CD4-positive, CD25-positive, alpha-beta regulatory T cell (primary cell): ENCODE measurements around the gene COTL1. TPM values are rescaled to one million over a fixed set of nuclear protein-coding genes. Genes with fewer than 3 reads are reported as not detected.
A peak's percentile ranks its signal among the peaks of the same experiment; 100 is the strongest.

ENCODE experiments used
- ATAC-seq, 2 donors: fragments of 150-1000 bp; cut with Tn5 transposase; one replicate each; pipeline ENCODE4 v1.10.0; 2021; ENCODE audit warnings: low read depth in 2 of 2, moderate number of reproducible peaks in 2 of 2, moderate library complexity in 1 of 2
- DNase-seq, 3 donors: peaks; one replicate each; pipeline versions ENCODE4 v3.0.0 to v3.0.0-alpha.2; 2012 to 2022; ENCODE audit warnings: mixed read lengths in 1 of 3
- H3K27ac ChIP-seq: one replicate; pipeline ENCODE4 v1.7.0; 2013; ENCODE audit warnings: mild to moderate bottlenecking, low read length; ENCODE audit not compliant: insufficient read depth, poor library complexity, severe bottlenecking
- H3K27me3 ChIP-seq: one replicate; pipeline ENCODE4 v1.7.0; 2013; ENCODE audit warnings: low read length; ENCODE audit not compliant: control insufficient read depth, insufficient read depth
- H3K36me3 ChIP-seq: one replicate; pipeline ENCODE4 v1.7.0; 2013; ENCODE audit warnings: mild to moderate bottlenecking, low read length, moderate library complexity; ENCODE audit not compliant: control insufficient read depth, insufficient read depth
- H3K4me1 ChIP-seq: 2 replicates; pipeline ENCODE4 v1.7.0; 2013; ENCODE audit warnings: mild to moderate bottlenecking, low read length; ENCODE audit not compliant: insufficient read depth, control insufficient read depth, poor library complexity, severe bottlenecking
- H3K4me3 ChIP-seq: one replicate; pipeline ENCODE4 v1.7.0; 2013; ENCODE audit warnings: low read depth, mild to moderate bottlenecking, low read length, moderate library complexity
- H3K9me3 ChIP-seq, 2 experiments: 1 replicate in 1 of 2; 2 replicates in 1 of 2; pipeline ENCODE4 v1.7.0; 2013; ENCODE audit warnings: low read length in 2 of 2, mild to moderate bottlenecking in 1 of 2, moderate library complexity in 1 of 2; ENCODE audit not compliant: control insufficient read depth in 2 of 2
- H3K27ac Mint-ChIP-seq, 3 donors: one replicate each; pipeline ENCODE4 v1.8.0; 2020 to 2022; ENCODE audit warnings: mild to moderate bottlenecking in 3 of 3, mixed read lengths in 3 of 3, moderate library complexity in 2 of 3
- H3K27me3 Mint-ChIP-seq: one replicate; pipeline ENCODE4 v1.8.0; 2022; ENCODE audit warnings: mild to moderate bottlenecking, mixed read lengths
- H3K36me3 Mint-ChIP-seq: one replicate; pipeline ENCODE4 v1.8.0; 2020; ENCODE audit warnings: mixed read lengths
- H3K4me1 Mint-ChIP-seq, 4 donors: one replicate each; pipeline ENCODE4 v1.8.0; 2020 to 2022; ENCODE audit warnings: mixed read lengths in 4 of 4, mild to moderate bottlenecking in 1 of 4
- H3K4me3 Mint-ChIP-seq, 4 donors: one replicate each; pipeline ENCODE4 v1.8.0; 2020 to 2022; ENCODE audit warnings: mild to moderate bottlenecking in 4 of 4, mixed read lengths in 4 of 4, moderate library complexity in 3 of 4
- H3K9me3 Mint-ChIP-seq, 7 donors: one replicate each; pipeline ENCODE4 v1.8.0; 2020 to 2022; ENCODE audit warnings: mixed read lengths in 7 of 7, mild to moderate bottlenecking in 3 of 7, moderate library complexity in 2 of 7
- polyA plus RNA-seq, 4 donors: library from polyadenylated mRNA; unstranded; fragments of 300-500 nt; fragmentation: Illumina TruSeq; gene quantifications; one replicate each; pipeline ENCODE4 v1.2.3, GENCODE V29; 2021
- total RNA-seq: library from RNA; stranded (reverse); gene quantifications from one replicate; pipeline ENCODE4 v1.2.3, GENCODE V29; 2022

Gene COTL1
- total and polyA plus RNA-seq, 5 donors from 2014 or later, result 353 to 761 (median 475) TPM

DNA sequence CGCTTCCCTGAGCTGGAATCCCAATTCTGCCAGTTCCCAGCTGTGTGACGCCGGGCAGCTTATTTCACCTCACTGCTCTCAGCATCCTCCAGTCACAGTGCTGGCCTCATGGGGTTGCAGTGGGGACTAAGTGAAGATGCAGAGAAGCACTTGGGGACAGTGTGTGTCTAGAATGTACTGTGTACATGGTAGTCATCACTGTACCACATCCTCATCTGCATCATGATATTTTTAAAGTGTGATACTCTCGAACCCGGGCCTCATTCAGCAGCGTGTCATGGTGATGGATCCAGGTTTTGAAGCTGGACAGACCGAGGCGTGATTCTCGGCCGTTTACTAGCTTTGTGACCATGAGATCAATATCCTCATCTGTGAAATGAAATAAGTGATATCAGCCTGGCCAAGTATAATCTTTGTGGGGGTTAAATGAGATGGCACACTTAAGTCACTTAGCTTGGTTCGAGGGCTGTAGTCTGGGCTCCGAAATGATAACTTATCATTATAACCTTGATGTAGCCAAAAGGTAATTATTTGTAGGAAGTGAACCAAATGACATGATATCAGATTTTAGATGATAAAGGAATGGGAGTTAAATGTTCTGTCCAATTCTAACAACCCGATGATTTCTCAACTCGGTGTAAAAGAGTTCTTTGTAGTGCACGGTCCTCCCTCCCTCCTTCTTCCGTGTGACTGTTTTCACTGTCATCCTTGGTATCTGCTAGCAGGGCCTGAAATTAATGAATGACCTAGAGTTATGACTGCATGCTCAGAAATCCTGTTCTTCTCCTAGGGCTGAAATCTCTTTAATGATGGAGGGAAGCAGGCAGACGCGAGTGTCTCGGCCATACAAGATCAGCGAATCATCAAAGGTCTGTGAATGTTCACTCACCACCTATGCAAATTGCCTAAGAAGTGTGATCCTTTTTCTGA is 32.4 kb upstream of the COTL1 start:
- Mint-ChIP-seq H3K27ac (peak overlapping the region; percentile 44 to 79 (median 65)), H3K4me1 (peaks cover 15 to 66% (median 41%) of the 10 kb centered on the region in 4 donors), H3K36me3 (peaks cover 33% of the 10 kb centered on the region), H3K4me3 (peak overlapping the region; percentile 80 to 89 (median 86)), H3K9me3 (no peaks in the 10 kb centered on the region), H3K27me3 (peaks cover 11% of the 10 kb centered on the region)
- Histone ChIP-seq H3K9me3 (no peaks in the 10 kb centered on the region), H3K27ac (peak overlapping the region; percentile 69), H3K4me3 (no peak overlapping the region), H3K4me1 (peaks cover 48% of the 10 kb centered on the region), H3K36me3 (peaks cover 24% of the 10 kb centered on the region), H3K27me3 (no peaks in the 10 kb centered on the region)
- ATAC-seq, result no peak
- DNase-seq, result no peak

DNA sequence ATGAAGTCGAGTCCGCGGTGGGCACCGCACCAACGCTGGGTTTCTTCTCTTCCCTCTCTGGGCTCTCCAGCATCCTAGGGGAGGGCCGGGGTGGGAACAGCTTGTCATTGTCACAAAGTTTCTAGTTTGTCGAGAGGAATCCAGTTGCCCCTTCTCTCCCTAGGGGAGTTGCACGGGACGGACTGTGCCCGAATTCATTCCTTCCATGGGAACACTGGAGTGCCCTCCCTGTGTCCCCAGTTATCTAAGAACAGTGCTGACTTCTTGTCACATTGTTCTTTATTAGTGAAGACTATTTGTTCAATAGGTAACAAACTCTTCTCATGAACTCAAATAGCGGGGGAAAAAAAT is 31.6 kb upstream of the COTL1 start:
- Mint-ChIP-seq H3K36me3 (peaks cover 29% of the 10 kb centered on the region), H3K27me3 (peaks cover 11% of the 10 kb centered on the region), H3K27ac (peak overlapping the region; percentile 79 to 86 (median 85)), H3K4me1 (peaks cover 11 to 59% (median 35%) of the 10 kb centered on the region in 4 donors), H3K9me3 (no peaks in the 10 kb centered on the region), H3K4me3 (peak overlapping the region; percentile 84 to 89 (median 88))
- Histone ChIP-seq H3K9me3 (no peaks in the 10 kb centered on the region), H3K27me3 (no peaks in the 10 kb centered on the region), H3K27ac (peak overlapping the region; percentile 69), H3K36me3 (peaks cover 24% of the 10 kb centered on the region), H3K4me1 (peaks cover 47% of the 10 kb centered on the region), H3K4me3 (peak overlapping the region; percentile 57)
- ATAC-seq, result no peak
- no peak for DNase-seq

DNA sequence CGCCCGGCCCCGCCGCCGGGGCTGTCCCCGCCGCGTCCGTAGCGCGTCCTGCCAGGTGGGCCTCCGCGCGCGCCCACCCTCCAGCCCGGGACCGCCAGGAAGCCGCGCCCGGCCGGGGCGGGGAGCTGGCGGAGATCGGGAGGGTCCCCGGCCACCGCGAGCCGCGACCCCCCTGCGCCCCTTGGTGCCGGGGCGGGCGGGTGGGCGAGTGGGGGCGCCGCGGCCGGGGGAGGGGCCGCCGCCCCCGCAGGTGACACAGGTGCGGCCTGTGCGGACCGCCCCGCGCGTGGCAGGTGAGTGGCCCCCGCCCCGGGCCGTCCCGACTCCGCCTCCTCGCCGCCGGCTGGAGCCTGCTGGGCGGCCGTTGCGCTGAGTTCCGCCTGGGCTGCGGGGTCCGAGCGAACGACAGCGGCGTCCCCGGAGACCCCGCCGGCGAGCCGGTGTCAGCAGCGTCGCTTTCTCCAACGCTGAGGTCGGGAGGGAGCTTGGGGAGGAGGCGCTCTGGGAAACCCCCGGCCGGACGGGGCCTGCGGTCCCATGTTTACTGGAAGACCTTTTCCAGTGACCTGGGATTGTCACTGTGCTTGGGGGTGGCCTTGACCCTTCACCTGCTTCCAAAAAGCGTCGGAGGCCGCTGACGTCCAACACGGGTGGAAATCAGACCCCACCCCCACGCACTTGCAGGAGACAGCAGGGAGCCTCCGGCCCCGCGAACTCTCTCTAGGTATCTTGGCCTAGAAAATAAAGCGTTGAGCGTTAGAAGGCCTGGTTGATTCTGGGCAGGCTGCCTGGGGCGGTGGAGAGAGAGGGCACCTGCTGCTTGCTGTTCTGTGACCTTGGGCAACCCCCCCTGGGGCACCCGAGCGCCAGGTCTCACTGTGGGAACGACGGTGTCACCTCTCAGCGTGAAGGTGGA is 31.0 kb upstream of the COTL1 start:
- peaks cover 14% of the 10 kb centered on the region for H3K27me3 Mint-ChIP-seq
- H3K36me3 Mint-ChIP-seq, result peaks cover 23% of the 10 kb centered on the region
- Histone ChIP-seq H3K9me3 (no peaks in the 10 kb centered on the region), H3K4me3 (peak overlapping the region; percentile 57), H3K27ac (peak overlapping the region; percentile 69), H3K27me3 (no peaks in the 10 kb centered on the region), H3K36me3 (peaks cover 21% of the 10 kb centered on the region), H3K4me1 (peaks cover 47% of the 10 kb centered on the region)
- H3K27ac Mint-ChIP-seq, result peak overlapping the region; percentile 79 to 86 (median 85)
- peak overlapping the region; percentile 84 to 89 (median 88) for H3K4me3 Mint-ChIP-seq
- peak; percentile 52 to 59 for ATAC-seq
- H3K4me1 Mint-ChIP-seq, result peaks cover 11 to 53% (median 35%) of the 10 kb centered on the region in 4 donors
- peak; percentile 24 to 45 (median 42) for DNase-seq
- H3K9me3 Mint-ChIP-seq, result no peaks in the 10 kb centered on the region

DNA sequence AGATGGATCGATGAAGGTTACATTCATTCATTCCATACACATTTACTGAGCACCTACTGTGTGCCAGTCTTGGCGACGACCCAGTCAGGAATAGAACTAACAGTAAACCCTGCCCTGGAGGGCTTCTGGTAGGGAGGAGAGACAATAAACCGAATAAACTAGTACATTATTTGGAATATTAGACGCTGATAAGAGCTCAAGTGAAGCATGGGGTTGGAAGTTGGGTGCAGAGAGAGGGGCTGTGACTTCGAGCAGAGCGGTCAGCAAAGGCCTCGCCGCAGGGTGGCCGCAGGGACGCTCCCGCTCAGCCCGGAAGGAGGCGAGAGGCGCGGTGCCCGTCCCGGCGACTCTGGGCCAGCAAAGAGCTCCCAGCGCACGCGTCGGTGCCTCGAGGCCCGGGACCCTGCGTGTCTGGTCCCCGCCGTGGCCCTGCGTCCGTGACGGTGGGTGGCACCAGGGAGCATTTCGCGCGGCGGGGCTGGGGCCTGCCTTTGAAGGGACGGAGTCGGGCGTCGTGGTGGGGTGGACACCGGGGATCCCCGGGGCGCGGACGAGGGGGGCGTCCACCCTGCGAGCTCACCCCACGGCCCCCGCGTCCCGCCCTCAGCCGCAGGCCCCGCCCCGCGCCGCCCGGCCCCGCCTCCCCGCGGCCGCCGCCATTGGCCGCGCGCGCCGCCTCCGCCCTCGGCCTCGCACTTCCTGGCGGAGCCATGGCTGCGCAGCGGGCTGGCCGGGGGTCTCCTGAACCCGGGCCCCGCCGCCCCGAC is 30.1 kb upstream of the COTL1 start, which contains the start of gene KLHL36:
TSS of gene KLHL36 (plus strand) at position 684 of the 767 bp plus-strand sequence. CDS start 2,357 bp downstream, outside the sequence.
- Mint-ChIP-seq H3K4me1 (peaks cover 11 to 47% (median 32%) of the 10 kb centered on the region in 4 donors), H3K9me3 (no peaks in the 10 kb centered on the region), H3K4me3 (peak within 1 kb of the TSS; percentile 88 to 93 (median 92)), H3K27me3 (peaks cover 15% of the 10 kb centered on the region), H3K36me3 (peaks cover 19% of the 10 kb centered on the region), H3K27ac (peak within 1 kb of the TSS; percentile 94 to 97 (median 96))
- Histone ChIP-seq H3K9me3 (no peaks in the 10 kb centered on the region), H3K36me3 (peaks cover 14% of the 10 kb centered on the region), H3K4me1 (peaks cover 41% of the 10 kb centered on the region), H3K4me3 (peak within 1 kb of the TSS; percentile 66), H3K27ac (peak within 1 kb of the TSS; percentile 73), H3K27me3 (no peaks in the 10 kb centered on the region)
- DNase-seq, result peak; percentile 58 to 72 (median 63)
- ATAC-seq, result peak; percentile 83 to 88

DNA sequence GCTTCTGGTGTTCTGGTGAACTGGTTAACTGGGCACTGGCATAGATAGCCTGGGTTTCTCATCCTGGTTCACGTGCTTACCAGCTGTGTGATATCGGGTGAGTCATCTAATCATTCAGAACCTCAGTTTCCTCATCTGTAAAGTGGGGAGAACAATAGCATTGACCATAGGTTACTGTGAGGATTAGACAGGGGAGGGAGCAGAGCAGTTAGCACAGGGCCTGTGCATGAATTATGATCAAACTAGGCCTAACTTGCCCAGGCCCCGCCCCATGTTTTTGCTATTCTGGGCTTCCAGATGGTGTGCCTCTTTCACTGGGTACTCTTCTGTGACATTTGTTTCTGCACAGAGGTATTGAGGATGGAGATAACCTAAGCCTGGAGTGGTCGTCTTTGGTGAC is 25.8 kb upstream of the COTL1 start:
- DNase-seq, result no peak
- Mint-ChIP-seq H3K36me3 (no peaks in the 10 kb centered on the region), H3K4me3 (no peak overlapping the region), H3K27me3 (peaks cover 15% of the 10 kb centered on the region), H3K4me1 (peaks cover 4 to 33% (median 20%) of the 10 kb centered on the region in 4 donors), H3K9me3 (no peaks in the 10 kb centered on the region), H3K27ac (no peak overlapping the region)
- Histone ChIP-seq H3K4me1 (peaks cover 23% of the 10 kb centered on the region), H3K27me3 (no peaks in the 10 kb centered on the region), H3K36me3 (no peaks in the 10 kb centered on the region), H3K9me3 (no peaks in the 10 kb centered on the region), H3K4me3 (no peak overlapping the region), H3K27ac (no peak overlapping the region)
- ATAC-seq, result no peak

DNA sequence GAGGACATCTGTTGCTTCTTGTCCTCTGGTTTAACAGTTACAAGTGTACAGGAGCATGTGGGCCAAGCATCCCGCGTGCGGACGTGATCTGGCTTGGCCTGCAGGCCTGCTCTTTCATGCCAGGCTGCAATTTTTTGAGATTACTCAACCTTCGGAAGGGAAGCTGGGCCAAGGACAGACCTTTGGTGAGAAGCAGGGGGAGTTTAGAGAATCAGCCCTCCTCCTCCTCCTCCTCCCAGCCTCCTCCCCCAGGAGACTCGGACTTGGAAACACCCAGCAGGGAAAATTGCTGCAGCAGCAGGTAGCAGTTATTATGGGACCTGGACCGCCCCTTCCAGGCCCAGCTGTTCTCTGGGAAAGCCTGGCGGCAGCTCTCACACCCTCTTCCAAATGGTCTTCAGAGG is 25.3 kb upstream of the COTL1 start:
- Histone ChIP-seq H3K27me3 (no peaks in the 10 kb centered on the region), H3K36me3 (no peaks in the 10 kb centered on the region), H3K4me3 (no peak overlapping the region), H3K9me3 (no peaks in the 10 kb centered on the region), H3K27ac (no peak overlapping the region), H3K4me1 (peaks cover 23% of the 10 kb centered on the region)
- Mint-ChIP-seq H3K27me3 (peaks cover 15% of the 10 kb centered on the region), H3K9me3 (no peaks in the 10 kb centered on the region), H3K27ac (no peak overlapping the region), H3K4me1 (peaks cover 4 to 33% (median 20%) of the 10 kb centered on the region in 4 donors), H3K36me3 (no peaks in the 10 kb centered on the region), H3K4me3 (no peak overlapping the region)
- ATAC-seq (no peak), DNase-seq (no peak)
